ENCODE data around the gene AGAP9.
"Not testable (repeated sequence)": the region's sequence is repeated elsewhere in the genome, so short reads cannot be mapped to it uniquely, and the experiment has no call there.

The AGAP9 gene

DNA sequence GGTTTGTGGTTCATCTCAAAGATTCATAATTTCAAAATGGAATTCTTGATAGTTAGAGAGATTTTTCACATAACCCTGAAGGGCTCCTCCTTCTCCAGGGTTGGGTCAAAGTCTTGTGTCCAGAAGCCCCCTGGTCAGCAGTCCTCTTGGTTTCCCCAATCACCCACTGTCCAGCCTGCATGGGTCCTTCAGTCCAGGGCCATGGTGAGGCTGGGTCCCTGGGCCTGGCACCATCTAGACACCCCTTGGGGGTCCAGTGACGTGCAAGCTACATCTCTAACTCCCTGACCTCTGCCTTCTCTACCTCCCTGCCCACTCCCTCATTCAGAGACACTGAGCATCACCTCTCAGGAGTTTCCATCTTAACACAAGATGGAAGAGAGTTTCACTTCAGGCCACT, 65.6 kb downstream of the AGAP9 start:
- CTCF ChIA-PET = no interaction called here
- TF ChIP-seq, protein P1, sequence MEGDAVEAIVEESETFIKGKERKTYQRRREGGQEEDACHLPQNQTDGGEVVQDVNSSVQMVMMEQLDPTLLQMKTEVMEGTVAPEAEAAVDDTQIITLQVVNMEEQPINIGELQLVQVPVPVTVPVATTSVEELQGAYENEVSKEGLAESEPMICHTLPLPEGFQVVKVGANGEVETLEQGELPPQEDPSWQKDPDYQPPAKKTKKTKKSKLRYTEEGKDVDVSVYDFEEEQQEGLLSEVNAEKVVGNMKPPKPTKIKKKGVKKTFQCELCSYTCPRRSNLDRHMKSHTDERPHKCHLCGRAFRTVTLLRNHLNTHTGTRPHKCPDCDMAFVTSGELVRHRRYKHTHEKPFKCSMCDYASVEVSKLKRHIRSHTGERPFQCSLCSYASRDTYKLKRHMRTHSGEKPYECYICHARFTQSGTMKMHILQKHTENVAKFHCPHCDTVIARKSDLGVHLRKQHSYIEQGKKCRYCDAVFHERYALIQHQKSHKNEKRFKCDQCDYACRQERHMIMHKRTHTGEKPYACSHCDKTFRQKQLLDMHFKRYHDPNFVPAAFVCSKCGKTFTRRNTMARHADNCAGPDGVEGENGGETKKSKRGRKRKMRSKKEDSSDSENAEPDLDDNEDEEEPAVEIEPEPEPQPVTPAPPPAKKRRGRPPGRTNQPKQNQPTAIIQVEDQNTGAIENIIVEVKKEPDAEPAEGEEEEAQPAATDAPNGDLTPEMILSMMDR (IDR thresholded peaks at IDR 0.05; ENCODE audit: insufficient read depth, low read length, missing control alignments) = no peak
- DNase-seq (ENCODE audit: low read depth, low spot score) = no peak
- POLR2A ChIA-PET = no interaction called here
- H3K4me3 ChIP-seq (ENCODE audit: low read depth, low read length) = no peak overlapping the region

DNA sequence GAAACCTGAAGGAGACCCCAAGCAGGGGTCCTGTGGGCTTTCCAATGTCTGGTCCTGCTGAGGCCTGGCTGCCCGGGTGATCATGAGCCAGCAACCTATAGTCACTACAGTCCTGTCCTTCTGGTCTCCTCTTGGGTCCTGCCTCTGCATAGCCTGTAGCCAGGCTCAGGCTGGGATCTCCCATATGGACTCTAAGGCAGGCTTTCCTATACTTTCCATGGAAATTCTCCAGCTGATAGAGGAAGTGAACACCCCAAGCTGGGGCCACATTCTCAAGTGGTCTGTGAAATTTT, 66.0 kb downstream of the AGAP9 start:
- ChIA-PET POLR2A (no interaction called here), CTCF (no interaction called here)
- DNase-seq (ENCODE audit: low read depth, low spot score) = no peak
- H3K4me3 ChIP-seq (ENCODE audit: low read depth, low read length) = no peak overlapping the region
- TF ChIP-seq, protein P1 (IDR thresholded peaks at IDR 0.05; ENCODE audit: insufficient read depth, low read length, missing control alignments) = no peak

DNA sequence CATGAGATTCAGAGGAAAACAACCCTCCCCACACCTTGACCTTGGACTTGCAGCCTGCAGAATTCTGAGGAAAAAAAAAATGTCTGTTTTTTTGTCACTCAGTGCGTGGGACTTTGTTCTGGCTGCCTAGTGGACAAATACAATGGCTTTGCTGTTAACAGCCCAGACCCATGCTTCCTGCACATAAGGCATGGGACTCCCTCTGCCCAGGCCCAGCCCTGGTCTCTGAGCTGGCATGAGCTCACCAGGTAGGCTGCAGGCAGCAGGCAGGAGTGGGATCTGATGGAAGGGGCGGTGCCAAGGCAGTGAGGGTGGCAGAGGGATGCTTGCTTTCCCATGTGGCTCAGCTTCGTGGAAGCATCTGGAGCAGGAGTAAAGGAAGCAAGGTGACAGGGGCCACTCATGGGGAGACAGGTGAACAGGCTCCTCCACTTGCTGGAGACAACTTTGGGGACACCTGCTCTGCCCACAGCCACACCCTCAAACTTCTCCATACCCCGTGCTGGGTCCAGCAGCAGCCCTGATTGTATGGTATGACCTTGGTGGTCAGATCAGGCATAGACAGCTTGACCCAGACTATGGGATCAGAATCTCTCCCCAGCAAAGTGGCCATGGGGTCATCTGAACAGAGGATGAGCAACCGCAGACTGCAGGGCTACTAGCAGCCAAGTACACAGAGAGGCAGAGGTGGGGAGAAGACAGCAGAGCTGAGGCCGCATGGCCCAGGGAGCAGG, 66.5 kb downstream of the AGAP9 start:
- no peak for DNase-seq (ENCODE audit: low read depth, low spot score)
- POLR2A ChIA-PET = no interaction called here
- TF ChIP-seq, protein P1 (IDR thresholded peaks at IDR 0.05; ENCODE audit: insufficient read depth, low read length, missing control alignments) = no peak
- H3K4me3 ChIP-seq (ENCODE audit: low read depth, low read length) = no peak overlapping the region
- CTCF ChIA-PET = no interaction called here

DNA sequence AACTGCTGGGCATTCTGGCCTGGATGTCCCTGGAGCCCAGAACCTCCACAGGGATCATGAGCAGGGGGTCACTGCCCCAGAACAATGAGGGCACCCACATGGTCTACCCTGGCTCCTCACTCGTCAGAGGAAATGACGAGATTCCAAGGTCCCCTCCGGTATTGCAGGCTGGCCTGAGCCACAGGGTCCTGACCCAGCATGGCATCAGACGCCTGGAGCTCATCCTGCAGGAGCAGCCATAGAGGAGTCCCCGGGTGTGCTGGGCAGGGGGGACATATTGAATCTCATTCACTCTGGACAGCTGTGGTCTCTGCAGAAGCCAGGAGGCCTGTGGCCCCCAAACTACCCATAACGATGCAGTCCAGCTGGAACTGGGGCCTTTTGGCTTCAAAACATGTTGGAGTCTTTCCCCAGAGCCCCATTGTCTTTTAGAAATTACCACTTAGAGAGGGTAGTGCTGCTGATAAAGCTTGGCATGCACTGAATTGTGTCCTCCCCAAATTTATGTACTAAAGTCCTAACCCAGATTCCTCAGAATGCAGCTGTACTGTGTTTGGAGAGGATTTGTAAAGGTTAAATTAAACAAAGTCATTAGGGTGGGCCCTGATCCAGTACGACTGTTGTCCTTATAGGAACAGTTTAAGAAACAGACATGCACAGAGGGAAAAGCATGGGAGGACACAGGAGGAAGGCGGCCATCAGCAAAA, 67.2 kb downstream of the AGAP9 start:
- POLR2A ChIA-PET = no interaction called here
- no peak overlapping the region for H3K4me3 ChIP-seq (ENCODE audit: low read depth, low read length)
- no peak for DNase-seq (ENCODE audit: low read depth, low spot score)
- TF ChIP-seq, protein P1 (IDR thresholded peaks at IDR 0.05; ENCODE audit: insufficient read depth, low read length, missing control alignments) = no peak
- CTCF ChIA-PET = interaction anchor here (0.8 kb wide), 1 partner anchor 93 kb away, joined by 3 read pairs; no protein-coding TSS in a partner anchor

DNA sequence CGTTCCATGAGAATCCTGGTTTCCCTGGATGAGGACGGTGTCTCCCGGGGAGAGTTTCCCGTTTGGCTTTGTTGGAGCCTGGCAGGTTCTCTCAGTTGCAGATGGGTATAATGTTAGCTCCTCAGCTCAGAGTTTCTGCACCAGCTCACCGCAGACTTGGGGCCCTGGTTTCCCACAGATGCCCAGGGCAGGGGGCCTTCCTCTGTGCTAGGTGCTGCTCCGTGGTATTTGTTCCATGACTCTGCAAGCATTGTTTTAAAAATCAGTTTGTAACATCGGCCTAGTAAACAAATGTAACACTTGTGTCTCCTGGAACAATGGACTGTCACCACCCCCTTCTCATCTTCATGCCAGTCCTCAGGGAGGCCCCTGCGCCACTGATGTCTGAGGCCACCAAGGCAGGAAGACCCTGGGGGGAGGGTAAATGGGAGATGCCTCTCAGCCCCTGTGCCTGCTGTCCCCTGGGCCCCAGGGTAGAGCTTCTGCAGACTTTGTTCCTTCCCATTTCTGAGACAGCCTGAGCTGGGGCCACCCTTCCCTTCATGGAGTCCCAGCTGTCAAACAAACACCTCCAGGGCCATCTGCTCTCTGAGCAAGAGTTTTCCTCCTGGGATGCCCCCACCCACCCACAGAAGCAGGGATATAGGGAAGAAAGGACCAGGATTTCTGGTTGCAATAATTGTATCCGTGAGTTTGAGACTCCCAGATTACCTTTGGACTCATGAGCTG, 67.9 kb downstream of the AGAP9 start:
- POLR2A ChIA-PET; H3K4me3 ChIP-seq (ENCODE audit: low read depth, low read length); DNase-seq (ENCODE audit: low read depth, low spot score): not testable (repeated sequence)
- CTCF ChIA-PET = interaction anchor here (0.8 kb wide), 1 partner anchor 92 kb away, joined by 3 read pairs; no protein-coding TSS in a partner anchor

DNA sequence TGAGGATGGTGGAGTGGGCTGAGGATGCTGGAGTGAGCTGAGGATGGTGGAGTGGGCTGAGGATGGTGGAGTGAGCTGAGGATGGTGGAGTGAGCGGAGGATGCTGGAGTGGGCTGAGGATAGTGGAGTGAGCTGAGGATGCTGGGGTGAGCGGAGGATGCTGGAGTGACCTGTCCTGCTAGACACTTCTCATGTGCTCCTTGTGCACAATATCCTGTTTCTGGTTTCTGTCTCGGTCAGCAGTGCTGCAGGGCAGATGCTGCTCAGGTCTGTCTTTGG, 68.7 kb downstream of the AGAP9 start:
- no peak overlapping the region for H3K4me3 ChIP-seq (ENCODE audit: low read depth, low read length)
- CTCF ChIA-PET = no interaction called here
- POLR2A ChIA-PET = no interaction called here
- TF ChIP-seq, protein P1 (IDR thresholded peaks at IDR 0.05; ENCODE audit: insufficient read depth, low read length, missing control alignments) = no peak
- DNase-seq (ENCODE audit: low read depth, low spot score) = no peak
